Activated naive CD8-positive, alpha-beta T cell treated with anti-CD3 and anti-CD28 coated beads, Interleukin-2, amount 50 U/mL, for 16 hours (primary cell): Measurements from ENCODE around the gene BAZ2B.

Experiments
- DNase-seq: peaks from one replicate; pipeline ENCODE4 v3.0.0-alpha.2; 2020; ENCODE audit warnings: low read depth, low spot score

The BAZ2B gene

DNA sequence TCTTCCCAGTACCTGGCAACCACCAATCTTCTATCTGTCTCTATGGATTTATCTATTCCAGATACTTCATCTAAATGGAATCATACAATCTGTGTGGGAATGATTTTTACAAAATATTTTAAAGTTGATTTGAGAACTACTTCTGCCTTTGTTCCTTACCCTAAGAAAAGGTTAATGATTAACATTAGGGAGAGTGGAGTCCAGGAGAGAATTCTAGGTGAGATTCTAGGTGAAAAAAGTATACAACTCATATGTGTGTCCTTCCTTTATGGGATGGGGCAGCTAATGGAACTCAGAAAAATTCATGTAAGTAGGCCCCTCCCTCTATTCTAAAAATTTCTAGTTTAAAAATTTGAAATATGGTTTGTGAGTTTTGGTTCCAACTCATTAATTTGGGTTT lies 293.9 kb downstream of the BAZ2B start:
- DNase-seq: no peak

DNA sequence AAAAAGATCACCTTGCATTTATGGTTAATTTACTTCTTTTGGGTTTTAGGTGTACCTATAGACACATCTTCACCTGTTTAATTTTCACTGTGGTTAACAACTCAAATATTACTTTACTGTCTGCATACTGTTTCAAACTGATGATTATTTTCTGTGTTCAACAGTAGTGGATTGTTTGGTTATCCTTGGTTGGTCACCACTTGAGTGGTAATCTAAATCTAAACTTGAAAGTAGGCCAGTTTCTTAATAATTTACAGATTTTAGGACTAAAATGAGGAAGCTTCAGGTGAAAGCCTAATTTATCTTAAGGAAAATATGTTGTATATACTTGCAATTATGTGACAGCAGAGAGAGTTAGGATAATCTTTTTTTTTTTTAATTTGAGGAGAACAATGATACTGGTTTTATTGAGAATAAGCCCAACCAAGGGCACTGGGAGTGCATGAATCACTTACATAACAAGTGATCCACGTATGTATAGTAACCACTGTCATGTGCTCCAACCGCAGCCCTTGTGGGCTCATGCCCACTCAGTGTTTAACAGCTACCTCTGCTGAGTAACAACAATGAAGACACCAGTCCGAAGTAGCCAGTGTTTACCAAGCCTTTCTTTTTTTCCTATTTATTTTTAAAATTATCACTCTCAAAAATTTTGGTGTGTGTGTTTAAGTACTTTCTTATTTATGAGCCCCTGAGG lies 298.8 kb downstream of the BAZ2B start:
- no peak for DNase-seq

DNA sequence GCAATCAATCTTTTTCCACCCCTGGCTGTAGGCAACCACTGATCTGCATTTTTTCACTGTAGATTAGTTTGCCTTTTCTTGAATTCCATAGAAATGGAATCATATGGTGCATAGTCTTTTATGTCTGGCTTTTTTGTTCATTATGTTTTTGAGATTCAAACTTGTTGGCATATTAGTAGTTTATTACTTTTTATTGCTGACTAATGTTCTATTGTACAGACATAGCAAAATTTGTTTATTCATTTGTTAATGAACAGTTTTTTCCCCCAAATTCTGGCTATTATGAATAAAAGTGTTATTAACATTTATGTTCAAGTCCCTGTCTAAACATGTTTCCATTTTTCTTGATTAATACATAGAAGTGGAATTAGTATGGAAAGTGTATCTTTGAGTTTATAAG lies 308.4 kb downstream of the BAZ2B start:
- no peak for DNase-seq

DNA sequence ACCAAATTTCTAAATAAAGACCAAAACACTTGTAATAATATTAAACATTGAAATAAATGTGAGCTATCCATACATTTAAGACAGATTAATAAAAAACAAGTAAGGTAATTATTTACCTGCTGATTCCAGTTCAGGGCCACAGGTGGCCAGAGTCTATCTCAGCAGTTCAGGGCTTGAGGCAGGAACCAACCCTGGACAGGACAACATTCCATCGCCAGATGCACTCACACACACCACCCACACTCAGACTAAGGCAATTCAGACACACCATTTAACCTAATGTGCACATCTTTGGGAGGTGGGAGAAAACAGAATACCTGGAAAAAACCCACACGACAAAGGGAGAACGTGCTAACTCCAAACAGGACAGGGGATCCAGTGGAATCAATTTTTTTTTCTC lies 315.8 kb downstream of the BAZ2B start:
- DNase-seq: no peak

DNA sequence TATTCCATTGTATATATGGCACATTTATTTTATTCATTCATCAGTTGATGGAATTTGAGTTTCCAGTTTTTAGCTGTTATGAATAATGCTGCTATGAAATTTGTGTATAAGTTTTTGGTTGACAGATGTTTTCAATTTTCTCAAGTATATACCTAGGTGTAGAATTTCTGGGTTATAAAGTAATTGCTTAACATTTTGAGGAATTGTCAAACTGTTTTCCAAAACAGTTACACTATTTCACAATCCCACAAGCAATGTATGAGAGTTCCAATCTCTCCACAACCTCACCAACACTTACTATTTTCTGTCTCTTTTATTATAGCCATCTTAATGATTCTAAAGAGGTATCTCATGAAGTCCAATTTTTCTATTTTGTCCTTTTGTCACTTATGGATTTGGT lies 317.4 kb downstream of the BAZ2B start:
- no peak for DNase-seq

DNA sequence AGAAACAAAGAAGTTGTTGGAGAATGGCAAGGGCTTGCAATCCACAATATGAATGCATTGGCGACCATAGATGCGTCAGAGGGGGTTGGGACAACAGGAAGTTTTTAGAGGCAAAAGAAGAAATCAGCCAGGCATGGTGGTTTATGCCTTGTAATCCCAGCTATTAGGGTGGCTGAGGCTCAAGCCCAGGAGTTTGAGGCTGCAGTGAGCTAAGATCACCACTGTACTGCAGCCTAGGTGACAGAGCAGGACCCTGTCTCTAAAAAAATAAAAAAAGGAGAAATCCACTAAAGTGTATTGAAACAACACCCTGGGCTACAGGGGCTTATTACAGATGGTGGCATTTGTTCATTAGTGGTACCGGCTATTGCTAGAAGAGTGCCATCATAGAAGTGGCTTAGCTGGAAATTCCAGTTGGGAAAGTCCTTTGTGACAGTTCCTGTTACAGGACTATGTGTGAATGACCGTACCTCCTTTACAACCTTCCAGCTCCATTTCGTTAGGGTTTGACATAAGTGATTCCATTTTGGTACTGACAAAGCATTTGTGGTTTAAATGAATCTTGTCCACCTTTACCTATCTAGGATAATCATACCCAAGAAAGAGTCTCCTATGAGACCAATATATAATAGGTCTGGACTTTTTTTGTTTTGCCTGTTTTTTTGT lies 319.2 kb downstream of the BAZ2B start:
- DNase-seq: no peak

DNA sequence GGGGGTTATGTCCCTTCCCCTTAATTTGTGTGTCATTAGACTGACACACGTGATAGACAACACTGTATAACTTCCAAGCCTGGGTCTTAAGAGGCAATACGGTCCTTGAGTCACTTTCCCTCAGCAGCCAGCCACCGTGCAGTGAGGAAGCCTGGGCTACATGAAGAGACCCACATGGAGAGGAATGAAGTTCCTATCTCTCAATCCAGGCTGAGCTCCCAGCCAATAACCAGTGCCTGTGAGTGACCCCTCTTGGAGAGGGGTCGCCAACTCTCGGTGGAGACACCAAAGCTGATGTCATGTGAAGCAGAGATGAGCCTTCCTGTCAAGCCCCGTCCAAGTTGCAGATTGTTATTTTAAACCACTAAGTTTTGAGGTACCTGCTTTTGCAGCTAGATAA lies 324.2 kb downstream of the BAZ2B start:
- no peak for DNase-seq

DNA sequence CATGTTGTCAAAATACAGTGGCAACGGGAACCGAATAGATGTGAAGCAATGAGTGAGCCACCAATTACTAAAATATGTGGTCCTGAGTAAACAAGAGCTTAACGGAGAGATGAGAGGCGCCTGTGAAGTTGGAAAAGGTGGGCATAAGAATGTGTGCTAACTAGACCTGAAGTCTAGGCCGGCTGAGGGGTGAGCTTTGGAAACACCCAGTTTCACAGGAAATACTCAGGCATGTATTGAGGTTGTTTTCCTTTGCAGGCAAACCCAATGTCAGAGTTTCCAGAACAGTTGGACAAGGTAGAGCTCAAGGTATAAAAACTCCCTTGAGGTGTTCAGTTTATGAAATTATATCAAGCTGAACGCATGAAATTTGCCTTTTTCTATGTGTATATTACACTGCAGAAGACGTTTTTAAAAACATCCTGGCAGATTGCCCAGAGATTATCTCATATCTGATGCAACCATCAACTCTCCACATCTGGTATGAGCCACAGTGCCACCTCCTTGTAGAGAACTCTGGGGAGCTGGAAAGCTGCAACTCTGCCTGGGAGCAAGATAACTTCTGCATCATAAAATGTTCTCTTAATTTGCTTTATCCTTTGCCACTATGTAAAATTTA lies 325.9 kb downstream of the BAZ2B start:
- DNase-seq: peak; percentile 3

DNA sequence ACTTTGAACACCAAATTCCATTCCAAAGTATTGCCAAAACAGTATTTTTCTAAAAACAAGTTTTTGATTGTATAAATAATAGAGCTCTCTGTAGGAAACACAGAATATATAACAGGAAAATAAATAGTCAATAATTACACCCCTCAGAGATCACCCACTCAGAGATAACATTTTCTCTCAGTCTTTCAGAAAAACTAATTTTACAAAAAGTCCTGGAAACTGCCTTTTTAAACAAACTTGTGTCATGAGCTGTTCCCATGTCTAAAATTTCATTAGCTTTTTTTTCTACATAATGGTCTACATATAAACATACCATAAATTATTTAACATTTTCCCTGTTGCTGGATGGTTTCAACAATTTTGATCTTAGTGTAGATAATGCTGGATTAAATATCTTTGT lies 328.6 kb downstream of the BAZ2B start:
- DNase-seq: no peak

DNA sequence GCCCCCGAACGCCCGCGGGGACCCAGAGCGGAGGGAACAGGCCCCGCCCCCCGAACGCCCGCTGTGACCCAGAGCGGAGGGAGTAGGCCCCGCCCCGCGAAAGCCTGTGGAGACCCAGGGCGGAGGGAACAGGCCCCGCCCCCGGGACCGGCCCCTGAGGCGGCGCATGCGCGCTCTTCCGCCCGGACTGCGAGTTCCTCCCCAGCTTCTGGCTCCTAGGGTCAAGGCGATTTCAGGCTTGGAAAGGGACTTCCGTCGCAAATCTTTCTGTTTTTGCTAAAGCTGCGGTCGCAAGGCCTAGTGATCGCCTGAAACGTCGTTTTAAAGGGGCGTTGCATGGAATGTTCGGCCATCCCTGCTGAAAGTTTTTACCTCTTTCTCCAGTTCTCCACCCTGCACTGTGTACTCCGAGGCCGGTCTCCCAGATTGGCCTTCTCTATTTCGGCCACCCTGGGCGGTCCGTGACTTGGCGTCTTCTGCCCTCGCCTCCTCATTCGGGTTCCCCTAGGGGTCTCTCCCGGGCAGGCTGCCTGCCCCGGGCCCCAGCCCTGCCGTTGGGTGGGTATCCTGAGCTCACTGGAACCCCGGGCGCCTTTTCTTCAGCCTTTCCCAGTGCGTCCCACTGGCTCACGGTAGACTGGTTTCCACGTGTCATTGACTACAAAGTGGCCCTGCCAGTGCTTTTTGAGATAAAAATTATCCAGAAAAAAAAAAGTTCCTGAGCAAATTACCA lies 329.5 kb downstream of the BAZ2B start:
- DNase-seq: peak; percentile 95

DNA sequence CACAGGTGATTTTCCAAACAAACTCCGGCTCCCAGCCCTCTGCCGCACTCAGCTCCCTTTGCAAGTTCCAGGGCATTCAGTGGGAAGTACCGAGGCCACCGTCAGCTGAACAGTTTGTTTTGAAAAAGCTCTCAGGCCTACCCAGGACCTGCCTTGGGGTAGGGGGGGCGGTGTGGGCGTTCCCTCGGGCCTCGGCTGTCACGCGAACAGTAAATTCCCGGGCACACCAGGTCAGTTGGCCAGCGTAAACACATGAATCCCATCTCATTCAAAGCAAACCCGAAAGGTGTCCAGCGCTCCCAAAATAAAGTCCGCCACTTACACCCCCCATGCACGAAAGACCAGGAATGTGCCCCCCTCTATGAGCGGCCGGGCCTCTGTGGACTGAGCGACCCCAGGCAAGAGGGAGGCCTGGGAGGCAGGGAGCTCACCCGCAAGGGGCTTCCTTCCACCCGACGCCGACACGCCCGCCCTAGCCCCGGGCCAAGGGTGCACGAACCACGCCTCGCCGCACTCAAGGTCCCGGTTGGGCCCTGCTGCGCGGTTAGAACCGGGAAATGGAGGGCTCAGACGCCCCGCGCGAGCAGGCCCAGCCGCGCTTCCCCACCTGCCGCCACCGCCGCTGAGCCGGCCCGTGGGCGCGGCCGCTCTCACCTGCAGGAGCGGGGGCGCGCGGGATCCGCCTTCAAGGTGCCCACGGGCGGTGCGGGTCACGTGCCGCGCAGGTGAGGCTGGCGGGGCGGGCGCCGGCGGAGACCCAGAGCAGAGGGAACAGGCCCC lies 330.2 kb downstream of the BAZ2B start, which contains the start of gene WDSUB1:
WDSUB1 (minus strand) TSS at position 775 of the 780 bp plus-strand sequence. CDS start 3,634 bp downstream, outside the sequence.
- DNase-seq: no peak

DNA sequence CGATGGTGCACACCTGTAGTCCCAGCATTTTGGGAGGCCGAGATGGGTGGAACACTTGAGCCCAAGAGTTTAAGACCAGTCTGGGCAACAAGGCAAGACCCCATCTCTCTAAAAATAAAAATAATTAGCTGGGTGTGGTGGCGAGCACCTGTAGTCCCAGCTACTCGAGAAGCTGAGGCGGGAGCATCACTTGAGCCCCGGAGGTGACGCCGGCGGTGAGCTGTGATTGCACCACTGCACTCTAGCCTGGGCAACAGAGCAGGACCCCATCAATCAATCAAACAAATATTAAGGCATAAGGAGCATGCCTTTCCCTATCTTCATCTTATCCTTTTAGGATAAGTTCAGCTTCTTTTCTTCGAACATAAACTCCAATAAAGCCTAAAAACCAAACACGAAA lies 330.9 kb downstream of the BAZ2B start:
- DNase-seq: no peak

DNA sequence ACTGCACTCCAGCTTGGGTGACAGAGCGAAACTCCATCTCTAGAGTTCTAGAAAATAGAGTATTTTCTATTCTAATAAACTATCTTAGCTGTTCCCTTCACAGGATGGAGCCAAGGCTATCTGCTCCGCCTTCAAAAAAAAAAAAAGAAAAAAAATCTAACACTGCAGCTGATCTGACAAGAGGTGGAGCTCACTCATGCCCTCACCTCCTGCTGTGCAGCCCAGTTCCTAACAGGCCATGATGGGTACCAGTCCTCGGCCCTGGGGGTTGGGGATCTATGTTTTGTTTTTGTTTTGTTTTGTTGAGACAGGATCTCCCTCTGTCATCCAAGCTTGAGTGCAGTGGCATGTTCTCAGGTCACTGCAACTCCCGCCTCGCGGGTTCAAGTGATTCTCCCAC lies 332.8 kb downstream of the BAZ2B start:
- no peak for DNase-seq

DNA sequence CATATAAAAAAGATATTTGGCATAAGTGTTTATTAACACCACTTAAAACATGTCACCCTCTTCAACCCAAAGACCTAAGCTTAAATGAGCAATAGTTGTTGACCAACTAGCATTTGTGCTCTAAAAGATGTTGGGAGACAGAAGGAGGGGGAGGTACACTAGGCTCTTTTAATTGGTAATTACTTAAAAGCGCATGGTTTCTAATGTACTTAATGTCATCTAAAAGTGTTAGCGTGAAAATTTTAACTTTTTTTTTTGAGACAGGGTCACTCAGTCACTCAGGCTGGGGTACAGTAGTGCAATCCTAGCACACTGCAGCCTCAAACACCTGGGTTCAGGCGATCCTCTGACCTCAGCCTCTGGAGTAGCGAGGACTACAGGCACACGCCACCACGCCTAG lies 335.3 kb downstream of the BAZ2B start:
- DNase-seq: no peak

DNA sequence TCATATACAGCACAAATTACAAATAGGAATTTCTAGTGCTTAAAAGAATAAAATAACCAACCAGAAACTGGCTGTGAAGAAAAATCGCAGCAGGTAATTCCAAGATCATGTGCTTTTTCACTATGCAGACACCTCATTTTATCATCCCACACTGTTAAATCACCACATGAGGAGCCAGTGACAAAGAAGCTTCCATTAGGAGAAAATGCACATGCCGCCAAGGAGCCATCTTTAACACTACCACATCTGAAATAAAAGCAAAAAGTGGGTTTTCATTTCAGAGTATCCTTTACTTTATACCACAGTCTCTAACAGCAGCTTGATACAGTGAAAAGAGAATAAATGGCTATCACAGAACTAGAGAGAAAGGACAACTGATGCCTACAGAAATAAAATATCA lies 336.6 kb downstream of the BAZ2B start:
- DNase-seq: no peak

DNA sequence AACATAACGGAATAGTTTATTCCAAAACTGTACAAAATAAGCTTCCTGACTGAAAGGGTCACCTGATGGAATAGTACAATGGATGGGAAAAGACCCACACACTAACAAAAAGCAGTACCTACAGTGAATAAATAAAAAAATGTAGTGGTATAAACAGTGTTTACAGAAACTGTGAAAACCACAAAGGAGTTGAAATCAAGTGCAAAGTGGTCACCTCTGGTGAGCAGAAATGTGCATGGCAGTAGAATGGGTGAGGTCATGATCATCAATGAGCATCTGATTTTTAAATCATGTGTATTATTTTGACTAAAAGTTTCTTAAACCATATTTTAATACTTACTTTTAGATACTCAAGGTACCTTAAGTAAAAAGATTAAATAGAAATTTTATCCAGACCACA lies 341.2 kb downstream of the BAZ2B start:
- DNase-seq: no peak

DNA sequence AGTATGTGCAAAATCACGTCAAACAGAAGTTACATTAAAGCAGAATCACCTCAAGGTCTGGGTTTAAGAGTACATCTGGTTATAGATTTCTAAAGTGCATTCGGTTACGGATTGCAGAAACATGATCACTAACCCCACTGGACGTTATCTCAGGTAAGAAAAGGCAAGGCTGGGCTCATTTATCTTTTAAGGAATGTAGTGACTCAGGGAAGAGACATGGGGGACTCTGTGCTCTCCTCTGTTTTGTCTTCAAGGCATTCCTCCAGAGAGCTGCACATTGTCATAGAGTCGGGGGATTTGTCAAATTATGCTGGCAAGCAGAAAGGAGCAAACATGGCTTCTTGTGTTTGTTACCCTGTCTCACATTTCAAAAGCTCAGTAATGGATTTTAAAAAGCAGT lies 344.2 kb downstream of the BAZ2B start:
- no peak for DNase-seq

DNA sequence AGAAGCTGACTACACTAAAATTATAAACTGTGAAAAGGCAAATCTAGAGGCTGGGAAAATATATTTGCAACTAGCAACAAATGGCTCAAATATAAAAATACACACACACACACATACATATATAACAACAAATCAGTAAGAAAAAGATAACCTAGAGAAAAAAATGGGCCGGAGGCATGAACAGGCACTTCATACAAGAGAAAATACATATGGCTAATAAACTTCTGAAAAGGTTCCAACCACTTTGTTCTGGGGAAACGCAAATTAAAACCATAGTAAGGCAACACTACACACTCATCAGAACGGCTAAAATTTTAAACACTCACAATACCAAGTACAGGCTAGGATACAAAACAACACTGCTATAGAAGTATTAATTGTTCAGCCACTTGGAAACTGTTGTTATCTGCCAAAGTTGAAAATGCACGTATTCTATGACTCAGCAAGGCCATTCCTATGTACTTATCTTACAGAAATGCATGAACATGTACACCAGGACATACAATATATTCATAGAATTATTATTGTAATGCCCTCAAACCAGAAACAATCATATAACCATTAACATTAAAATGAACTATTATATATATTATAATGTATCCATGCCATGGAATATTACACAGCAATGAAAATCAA lies 345.5 kb downstream of the BAZ2B start:
- no peak for DNase-seq
